MM.1S (cell line): ENCODE measurements around the gene SSBP4.

Source experiments
- CTCF ChIP-seq: fragments of 300-600 bp; sonication (generic); IDR thresholded peaks from 2 replicates; pipeline ENCODE4 v1.5.1; 2016; ENCODE audit warnings: antibody characterized with exemption, low read length, mixed read lengths
- EZH2 ChIP-seq: fragments of 300-600 bp; sonication (generic); optimal IDR thresholded peaks from 2 replicates; pipeline ENCODE3; 2017; ENCODE audit warnings: low read depth, mild to moderate bottlenecking, antibody characterized with exemption, low read length, mixed read lengths

GRCh38 chr19:18428173-18428786 is 9.1 kb downstream of the SSBP4 start:
- TF ChIP-seq CTCF (no peak), EZH2 (no peak)
